NCI-H187 (cell line): ENCODE measurements around the gene TGDS.
"Not testable (repeated sequence)": the region's sequence is repeated elsewhere in the genome, so short reads cannot be mapped to it uniquely, and the experiment has no call there.

Source experiments
- DNase-seq, 2 experiments: peaks; one replicate each; lab custom pipeline; 2025; lab: John Stamatoyannopoulos, UW

Gene TGDS

GRCh38 chr13:94595950-94596574, at the start of gene TGDS:
TGDS (minus strand) TSS chr13:94596152; CDS start chr13:94596136, 16 bp downstream.
- peak; percentile 93 to 98 for DNase-seq

GRCh38 chr13:94641409-94641941, 45.5 kb upstream of the TGDS start:
- DNase-seq = peak; percentile 70 to 77

- DNase-seq = no peak
Observed at GRCh38 chr13:94640721-94641120, 44.8 kb upstream of the TGDS start.

GRCh38 chr13:94637677-94638076, 41.7 kb upstream of the TGDS start:
- not testable (repeated sequence) for DNase-seq

- DNase-seq = no peak
Observed at GRCh38 chr13:94636942-94637578, 41.1 kb upstream of the TGDS start.

GRCh38 chr13:94636096-94636495, 40.1 kb upstream of the TGDS start:
- DNase-seq = not testable (repeated sequence)

- DNase-seq = no peak
Observed at GRCh38 chr13:94632226-94632980, 36.5 kb upstream of the TGDS start.

GRCh38 chr13:94630858-94631257, 34.9 kb upstream of the TGDS start:
- no peak for DNase-seq

- DNase-seq = no peak
Observed at GRCh38 chr13:94623316-94623715, 27.4 kb upstream of the TGDS start.

GRCh38 chr13:94622344-94622743, 26.4 kb upstream of the TGDS start:
- no peak for DNase-seq

- DNase-seq = peak; percentile 8 to 14
Observed at GRCh38 chr13:94620286-94620896, 24.4 kb upstream of the TGDS start.

GRCh38 chr13:94617389-94618000, 21.5 kb upstream of the TGDS start:
- DNase-seq = peak; percentile 16 to 46

GRCh38 chr13:94613051-94613450, 17.1 kb upstream of the TGDS start:
- no peak for DNase-seq

GRCh38 chr13:94612050-94612449, 16.1 kb upstream of the TGDS start:
- no peak for DNase-seq

- no peak for DNase-seq
Observed at GRCh38 chr13:94610475-94610874, 14.5 kb upstream of the TGDS start.

GRCh38 chr13:94609196-94609595, 13.2 kb upstream of the TGDS start:
- DNase-seq = no peak

- DNase-seq = no peak
Observed at GRCh38 chr13:94608586-94608985, 12.6 kb upstream of the TGDS start.

- no peak for DNase-seq
Observed at GRCh38 chr13:94607939-94608338, 12.0 kb upstream of the TGDS start.

- DNase-seq = no peak
Observed at GRCh38 chr13:94607056-94607455, 11.1 kb upstream of the TGDS start.

GRCh38 chr13:94602467-94602866, 6.5 kb upstream of the TGDS start:
- DNase-seq = no peak

GRCh38 chr13:94601446-94602431, 5.8 kb upstream of the TGDS start, which contains the start of gene GPR180:
GPR180 (plus strand) TSS chr13:94601857; CDS start chr13:94601928, 71 bp downstream.
- peak; percentile 99 for DNase-seq
